SJSA1 (cell line): ENCODE data around the gene CSNK1G1. TPM values are rescaled to one million over a fixed set of nuclear protein-coding genes. Genes with fewer than 3 reads are reported as not detected.

Experiments used
- DNase-seq, 2 experiments: peaks; one replicate each; pipeline ENCODE4 v3.0.0-alpha.2; 2015 to 2020; ENCODE audit warnings: low spot score in 2 of 2, low read depth in 1 of 2
- H3K27ac ChIP-seq: fragments of 250-450 bp; sonication (Bioruptor Pico); 2 replicates; pipeline ENCODE4 v1.5.1; 2020; ENCODE audit warnings: mild to moderate bottlenecking, moderate library complexity
- H3K27me3 ChIP-seq: fragments of 250-450 bp; sonication (Bioruptor Pico); replicated peaks from 2 replicates; pipeline ENCODE4 v1.5.1; 2020; ENCODE audit warnings: mild to moderate bottlenecking, moderate library complexity
- H3K36me3 ChIP-seq: fragments of 250-450 bp; sonication (Bioruptor Pico); 2 replicates; pipeline ENCODE4 v1.5.1; 2020; ENCODE audit warnings: mild to moderate bottlenecking
- H3K4me1 ChIP-seq: fragments of 250-450 bp; sonication (Bioruptor Pico); replicated peaks from 2 replicates; pipeline ENCODE4 v1.6.1; 2021; ENCODE audit warnings: mild to moderate bottlenecking
- H3K4me3 ChIP-seq: fragments of 250-450 bp; sonication (Bioruptor Pico); 2 replicates; pipeline ENCODE4 v1.5.1; 2020; ENCODE audit warnings: mild to moderate bottlenecking
- H3K9me3 ChIP-seq: fragments of 250-450 bp; sonication (Bioruptor Pico); replicated peaks from 2 replicates; pipeline ENCODE4 v1.5.1; 2020; ENCODE audit warnings: mild to moderate bottlenecking
- total RNA-seq: library from RNA; depleted of rRNA; stranded (reverse); fragments of >200 nt; shearing (Covaris generic); gene quantifications from 2 replicates; pipeline ENCODE4 v1.2.3, GENCODE V29; 2014

CSNK1G1 gene
- total RNA-seq, 1 experiment from 2014 or later, result 14.2 TPM

- no peak for DNase-seq
- H3K27me3 ChIP-seq, result peaks cover 14% of the 10 kb centered on the region
- H3K27ac ChIP-seq, result no peak within 1 kb of the TSS
- H3K4me1 ChIP-seq, result peaks cover 17% of the 10 kb centered on the region
- H3K4me3 ChIP-seq, result peak within 1 kb of the TSS; percentile 34
- H3K36me3 ChIP-seq, result peaks cover 26% of the 10 kb centered on the region
- H3K9me3 ChIP-seq, result no peaks in the 10 kb centered on the region
Measured at GRCh38 chr15:64151727-64152506, 204.1 kb downstream of the CSNK1G1 start, which contains the start of gene SNX22. SNX22 (plus strand) TSS chr15:64151731; CDS start chr15:64151776, 45 bp downstream.

DNA sequence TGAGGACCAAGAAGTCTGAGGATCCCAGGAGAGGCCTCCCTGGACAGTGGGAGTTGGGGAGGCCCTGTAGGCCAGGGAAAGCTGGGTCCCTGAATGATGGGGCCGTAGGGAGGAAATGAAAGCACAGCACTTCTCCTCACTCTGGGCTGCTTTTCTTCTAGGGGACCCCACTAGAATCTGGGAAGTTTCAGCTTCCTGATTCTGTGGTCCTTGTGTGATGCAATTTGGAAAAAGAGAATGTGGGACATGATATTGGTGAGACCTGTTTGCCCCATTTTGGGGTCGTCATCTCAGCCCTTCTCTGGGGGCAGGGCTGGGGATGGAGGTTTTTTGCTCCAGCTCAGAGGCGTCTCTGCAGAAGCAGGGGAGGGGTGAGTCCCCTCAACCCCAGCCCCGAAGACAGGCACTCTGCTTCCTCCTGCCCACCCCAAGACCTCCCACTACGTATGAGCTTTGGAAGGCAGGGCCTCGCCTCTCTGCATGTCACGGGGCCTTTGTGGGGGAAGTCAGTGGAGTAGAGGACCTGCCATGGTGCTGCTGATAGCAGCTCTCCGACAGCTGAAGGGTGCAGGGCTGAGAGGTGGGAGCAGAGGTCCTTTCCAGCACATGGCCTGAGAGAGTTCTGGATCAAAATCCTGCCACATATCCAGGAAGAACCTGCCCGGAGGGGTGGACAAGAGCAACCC is 205.9 kb downstream of the CSNK1G1 start:
- H3K36me3 ChIP-seq, result peaks cover 10% of the 10 kb centered on the region
- no peak overlapping the region for H3K27ac ChIP-seq
- H3K4me3 ChIP-seq, result no peak overlapping the region
- H3K9me3 ChIP-seq, result no peaks in the 10 kb centered on the region
- no peak for DNase-seq
- H3K27me3 ChIP-seq, result peaks cover 14% of the 10 kb centered on the region
- peaks cover 20% of the 10 kb centered on the region for H3K4me1 ChIP-seq

GRCh38 chr15:64149424-64149823 is 206.5 kb downstream of the CSNK1G1 start:
- no peak for DNase-seq
- no peaks in the 10 kb centered on the region for H3K9me3 ChIP-seq
- peaks cover 14% of the 10 kb centered on the region for H3K27me3 ChIP-seq
- H3K36me3 ChIP-seq, result peaks cover 11% of the 10 kb centered on the region
- H3K4me3 ChIP-seq, result no peak overlapping the region
- H3K27ac ChIP-seq, result no peak overlapping the region
- H3K4me1 ChIP-seq, result peaks cover 20% of the 10 kb centered on the region

DNA sequence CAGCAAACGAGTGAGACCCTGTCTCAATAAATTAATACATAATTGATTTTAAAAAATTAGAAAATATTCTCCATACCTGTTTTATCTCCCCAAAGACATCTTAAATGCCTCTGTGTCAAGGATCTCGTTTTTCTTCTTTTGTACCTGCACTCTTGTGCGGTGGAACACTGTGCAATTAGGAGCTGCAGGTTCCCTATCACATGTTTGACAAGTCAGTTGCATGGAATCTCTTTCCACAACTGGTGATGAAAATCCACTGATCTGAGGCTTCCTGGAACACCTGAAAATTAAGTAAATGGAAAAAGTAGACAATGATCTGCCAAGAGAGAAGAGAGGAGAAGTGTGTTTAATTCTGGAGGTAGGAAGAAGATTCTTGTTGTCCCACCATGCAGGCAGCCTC is 207.4 kb downstream of the CSNK1G1 start:
- Histone ChIP-seq H3K27me3 (peaks cover 14% of the 10 kb centered on the region), H3K27ac (no peak overlapping the region), H3K4me3 (no peak overlapping the region), H3K36me3 (peaks cover 12% of the 10 kb centered on the region; the same call in 1 of the 2 replicates), H3K9me3 (no peaks in the 10 kb centered on the region), H3K4me1 (peaks cover 20% of the 10 kb centered on the region)
- no peak for DNase-seq

- H3K27ac ChIP-seq, result no peak overlapping the region
- peaks cover 14% of the 10 kb centered on the region for H3K27me3 ChIP-seq
- no peak overlapping the region for H3K4me3 ChIP-seq
- DNase-seq, result no peak
- H3K4me1 ChIP-seq, result peaks cover 20% of the 10 kb centered on the region
- no peaks in the 10 kb centered on the region for H3K9me3 ChIP-seq
- H3K36me3 ChIP-seq, result peaks cover 16% of the 10 kb centered on the region; the same call in 1 of the 2 replicates
Measured at GRCh38 chr15:64148168-64148567, 207.8 kb downstream of the CSNK1G1 start.

DNA sequence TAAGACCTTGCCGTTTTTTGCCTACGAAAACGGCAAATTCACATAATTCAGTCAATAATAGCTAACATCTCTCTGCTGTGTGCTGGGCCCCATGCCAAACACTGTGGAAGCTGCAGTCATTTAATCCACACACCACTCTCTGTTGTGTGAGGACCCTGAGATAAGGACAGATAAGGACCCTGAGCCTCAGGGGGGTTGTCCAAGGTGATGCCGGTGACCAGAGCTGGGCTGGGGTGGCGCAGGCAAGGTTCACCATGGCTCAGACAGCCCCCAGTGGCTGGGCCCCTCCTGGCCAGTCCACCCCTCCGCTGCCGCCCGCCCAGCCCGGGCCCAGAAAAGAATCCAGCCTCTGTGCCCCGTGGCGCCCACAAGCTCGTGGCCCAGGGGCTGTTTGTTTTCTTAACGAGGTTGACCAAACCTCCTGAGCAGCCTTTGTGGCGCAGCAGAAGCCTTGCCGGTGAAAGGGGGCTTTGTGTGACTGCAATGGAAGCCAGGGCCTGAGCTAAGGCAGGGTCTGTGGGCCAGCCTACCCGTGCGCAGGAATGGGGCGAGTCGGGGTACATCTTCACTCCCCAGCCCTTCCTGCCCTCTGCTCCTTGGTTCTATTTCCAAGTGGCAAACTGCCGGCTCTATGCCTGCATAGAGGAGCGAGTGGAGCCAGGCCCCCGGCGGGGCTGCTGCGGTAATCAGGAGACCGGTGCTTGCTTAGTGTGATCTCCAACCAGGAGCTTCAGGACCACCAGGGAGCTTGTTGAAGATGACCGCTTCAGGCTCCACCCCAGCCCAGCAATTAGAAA is 208.9 kb downstream of the CSNK1G1 start:
- no peak for DNase-seq
- Histone ChIP-seq H3K4me1 (peaks cover 17% of the 10 kb centered on the region), H3K4me3 (no peak overlapping the region), H3K27ac (no peak overlapping the region), H3K27me3 (peaks cover 5% of the 10 kb centered on the region), H3K9me3 (no peaks in the 10 kb centered on the region), H3K36me3 (peaks cover 21% of the 10 kb centered on the region; the same call in 1 of the 2 replicates)

DNA sequence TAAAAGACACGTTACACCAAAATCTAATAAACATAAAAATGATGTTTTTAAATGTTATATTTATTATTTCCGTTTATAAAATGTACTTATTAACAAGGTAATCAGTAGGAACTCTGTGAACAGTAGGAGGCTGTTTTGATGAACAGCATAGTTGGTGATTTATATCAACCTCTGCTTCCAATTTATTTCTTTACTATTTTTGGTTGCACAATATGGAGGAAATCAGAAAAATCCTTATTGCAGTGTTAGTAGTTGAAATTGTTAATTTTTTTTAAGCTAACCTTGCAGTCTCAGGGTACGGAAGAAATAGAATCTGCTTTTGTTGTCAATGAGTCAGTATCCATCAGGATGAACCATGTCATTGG is 209.5 kb downstream of the CSNK1G1 start:
- Histone ChIP-seq H3K4me3 (no peak overlapping the region), H3K36me3 (peaks cover 25% of the 10 kb centered on the region), H3K4me1 (peaks cover 11% of the 10 kb centered on the region), H3K27ac (no peak overlapping the region), H3K9me3 (no peaks in the 10 kb centered on the region), H3K27me3 (no peaks in the 10 kb centered on the region)
- no peak for DNase-seq

- peaks cover 30% of the 10 kb centered on the region for H3K36me3 ChIP-seq
- no peaks in the 10 kb centered on the region for H3K9me3 ChIP-seq
- DNase-seq, result no peak
- no peaks in the 10 kb centered on the region for H3K27me3 ChIP-seq
- H3K4me1 ChIP-seq, result peaks cover 9% of the 10 kb centered on the region
- no peak overlapping the region for H3K4me3 ChIP-seq
- no peak overlapping the region for H3K27ac ChIP-seq
Measured at GRCh38 chr15:64146041-64146440, 209.9 kb downstream of the CSNK1G1 start.

DNA sequence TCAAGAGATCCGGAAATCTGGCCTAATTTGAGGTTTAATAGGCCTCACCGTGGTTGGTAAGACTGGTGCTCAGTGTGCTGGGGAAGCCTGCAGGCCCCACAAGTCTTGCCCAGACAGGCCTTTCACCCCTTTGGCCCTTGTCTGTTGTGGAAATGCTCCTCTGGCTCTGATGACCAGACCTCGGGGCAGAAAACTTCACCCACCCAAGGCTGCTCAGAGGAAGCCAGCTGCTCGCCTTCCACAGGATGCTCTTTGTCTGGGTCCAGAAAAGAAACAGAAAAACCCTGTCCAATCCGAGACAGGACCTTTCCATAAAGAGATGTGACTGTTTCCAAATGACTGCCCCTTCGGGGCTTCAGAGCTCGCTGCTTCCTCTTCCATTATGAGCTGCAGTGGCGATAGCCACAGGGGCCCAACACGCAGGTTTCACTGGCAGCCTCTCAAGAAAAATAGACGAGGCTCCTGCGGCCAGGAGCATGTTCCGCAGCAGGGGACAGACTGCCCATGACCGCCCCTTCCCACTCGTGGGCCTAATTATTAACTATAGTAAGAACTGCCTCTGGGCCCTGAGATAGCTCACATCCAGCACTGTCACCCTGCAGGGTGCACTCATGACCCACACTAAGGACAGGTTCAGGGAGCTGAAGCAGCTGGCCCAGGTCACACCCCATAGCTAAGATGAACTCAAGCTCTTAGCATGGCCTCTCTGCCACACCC is 211.2 kb downstream of the CSNK1G1 start:
- H3K4me1 ChIP-seq, result peaks cover 7% of the 10 kb centered on the region
- no peaks in the 10 kb centered on the region for H3K9me3 ChIP-seq
- H3K27me3 ChIP-seq, result no peaks in the 10 kb centered on the region
- DNase-seq, result no peak
- H3K4me3 ChIP-seq, result no peak overlapping the region
- no peak overlapping the region for H3K27ac ChIP-seq
- peaks cover 39% of the 10 kb centered on the region for H3K36me3 ChIP-seq

- H3K9me3 ChIP-seq, result no peaks in the 10 kb centered on the region
- DNase-seq, result no peak
- peaks cover 39% of the 10 kb centered on the region for H3K36me3 ChIP-seq
- no peaks in the 10 kb centered on the region for H3K27me3 ChIP-seq
- H3K27ac ChIP-seq, result no peak overlapping the region
- H3K4me1 ChIP-seq, result peaks cover 7% of the 10 kb centered on the region
- no peak overlapping the region for H3K4me3 ChIP-seq
Measured at GRCh38 chr15:64144192-64144564, 211.8 kb downstream of the CSNK1G1 start.

DNA sequence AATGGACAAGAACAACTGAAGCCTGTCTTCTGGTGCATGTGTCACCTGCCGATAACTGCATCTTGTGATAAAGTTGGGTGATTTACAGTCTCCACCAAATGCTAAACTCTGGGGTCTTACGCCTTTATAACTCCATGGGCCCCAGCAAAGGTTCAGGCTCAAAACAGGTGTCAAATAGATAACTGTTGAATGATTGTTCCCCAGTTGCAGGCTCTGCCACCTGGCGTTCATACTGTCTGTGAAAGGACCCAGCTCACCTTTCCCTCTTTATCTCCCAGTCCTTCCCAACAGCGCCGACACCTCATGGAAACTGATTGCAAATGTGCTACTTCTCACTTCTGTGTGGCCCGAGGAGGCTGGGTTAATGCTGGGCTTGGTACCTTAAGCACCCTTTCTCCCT is 212.7 kb downstream of the CSNK1G1 start:
- Histone ChIP-seq H3K36me3 (peaks cover 45% of the 10 kb centered on the region), H3K4me1 (peaks cover 7% of the 10 kb centered on the region), H3K4me3 (no peak overlapping the region), H3K27ac (no peak overlapping the region), H3K27me3 (no peaks in the 10 kb centered on the region), H3K9me3 (no peaks in the 10 kb centered on the region)
- DNase-seq, result no peak

DNA sequence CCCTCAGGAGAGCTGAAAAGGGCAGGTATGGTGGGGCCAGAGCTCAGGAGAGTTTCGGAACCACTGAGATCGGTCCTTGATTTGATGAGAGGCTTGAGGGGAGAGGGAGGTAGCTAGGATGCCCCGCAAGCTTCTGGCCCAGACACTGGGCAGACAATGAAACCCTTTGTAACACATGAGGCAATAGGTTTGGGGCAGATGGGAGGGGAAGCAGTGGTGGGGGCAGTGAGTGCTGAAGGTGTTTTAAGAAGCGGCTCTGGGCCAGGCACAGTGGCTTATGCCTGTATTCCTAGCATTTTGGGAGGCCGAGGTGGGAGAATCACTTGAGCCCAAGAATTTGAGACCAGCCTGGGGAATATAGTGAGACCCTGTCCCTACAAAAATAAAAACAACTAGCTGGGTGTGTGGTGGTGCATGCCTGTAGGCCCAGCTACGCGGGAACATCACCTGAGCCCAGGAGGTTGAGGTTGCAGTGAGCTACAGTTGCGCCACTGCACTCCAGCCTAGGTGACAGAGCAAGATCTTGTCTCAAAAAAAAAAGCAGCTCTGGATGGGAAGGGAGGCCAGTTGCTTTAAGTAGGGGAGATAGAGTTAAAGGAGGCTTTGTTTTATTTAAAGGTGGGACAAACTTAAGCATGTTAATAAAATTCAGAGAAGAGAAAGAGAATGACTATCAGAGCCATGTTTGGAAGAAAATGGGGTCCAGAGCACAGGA is 214.0 kb downstream of the CSNK1G1 start:
- H3K27me3 ChIP-seq, result no peaks in the 10 kb centered on the region
- peaks cover 56% of the 10 kb centered on the region for H3K36me3 ChIP-seq
- no peak for DNase-seq
- H3K27ac ChIP-seq, result no peak overlapping the region
- peaks cover 3% of the 10 kb centered on the region for H3K4me1 ChIP-seq
- H3K9me3 ChIP-seq, result no peaks in the 10 kb centered on the region
- H3K4me3 ChIP-seq, result no peak overlapping the region
